H1 (cell line): ENCODE measurements around the gene SERPINB6. TPM values are rescaled to one million over a fixed set of nuclear protein-coding genes. Genes with fewer than 3 reads are reported as not detected.

ENCODE experiments used
- polyA plus RNA-seq, 7 experiments: library from polyadenylated mRNA; depleted of rRNA in 3 of 7; stranded (reverse) in 5 of 7; unstranded in 2 of 7; fragments of >200 nt in 5 of 7; fragments of 200-250 nt in 2 of 7; gene quantifications; 1 replicate in 5 of 7; 2 replicates in 1 of 7; 4 replicates in 1 of 7; pipeline versions ENCODE4 v1.2.1 to v1.2.3, GENCODE V29; 2011 to 2013; ENCODE audit warnings: missing spikeins in 2 of 7, mixed read lengths in 2 of 7
- total RNA-seq: library from RNA; stranded (reverse); fragmentation: NEBNext Ultra II Directional; extraction: Animal tissue kit (Norgen Biotek cat#: 25700); gene quantifications from 2 replicates; pipeline ENCODE4 v1.2.1, GENCODE V29; 2021

SERPINB6 gene
- total and polyA plus RNA-seq, 2 of the 8 experiments (the other 6 are each of a cell fraction or from before 2014, with no cell fraction given) = 27.2 to 29.4 TPM

Other genes with a start within 250 kb of the SERPINB6 start
- 0.13 and 0.17 TPM in 2 replicates for gene MYLK4, start 220.6 kb downstream of the SERPINB6 start, total RNA-seq
- 0.11 TPM in 2 replicates for gene MYLK4, start 220.6 kb downstream of the SERPINB6 start, polyA plus RNA-seq (2011; rRNA removed)
- gene WRNIP1, start 206.2 kb downstream of the SERPINB6 start, total RNA-seq = 39.2 TPM in 2 replicates
- 38.2 and 42.2 TPM in 2 replicates for gene WRNIP1, start 206.2 kb downstream of the SERPINB6 start, polyA plus RNA-seq (2011; rRNA removed)
- 17.3 and 20.0 TPM in 2 replicates for gene SERPINB1, start 129.7 kb downstream of the SERPINB6 start, total RNA-seq
- gene SERPINB1, start 129.7 kb downstream of the SERPINB6 start, polyA plus RNA-seq (2011; rRNA removed) = 6.1 and 8.1 TPM in 2 replicates
- 63.5 and 66.8 TPM in 2 replicates for gene SERPINB9, start 68.3 kb downstream of the SERPINB6 start, total RNA-seq
- 53.5 and 93.8 TPM in 2 replicates for gene SERPINB9, start 68.3 kb downstream of the SERPINB6 start, polyA plus RNA-seq (2011; rRNA removed)
- gene NQO2, start 28.3 kb upstream of the SERPINB6 start, total RNA-seq = 126 and 135 TPM in 2 replicates
- gene NQO2, start 28.3 kb upstream of the SERPINB6 start, polyA plus RNA-seq (2011; rRNA removed) = 135 and 168 TPM in 2 replicates
- gene RIPK1, start 96.9 kb upstream of the SERPINB6 start, total RNA-seq = 20.7 and 22.9 TPM in 2 replicates
- 5.5 and 5.9 TPM in 2 replicates for gene RIPK1, start 96.9 kb upstream of the SERPINB6 start, polyA plus RNA-seq (2011; rRNA removed)
- 36.4 and 36.6 TPM in 2 replicates for gene BPHL, start 147.1 kb upstream of the SERPINB6 start, total RNA-seq
- 21.8 and 24.4 TPM in 2 replicates for gene BPHL, start 147.1 kb upstream of the SERPINB6 start, polyA plus RNA-seq (2011; rRNA removed)
- gene TUBB2A, start 186.0 kb upstream of the SERPINB6 start, total RNA-seq = 330 and 349 TPM in 2 replicates
- gene TUBB2A, start 186.0 kb upstream of the SERPINB6 start, polyA plus RNA-seq (2011; rRNA removed) = 315 and 408 TPM in 2 replicates